Skin epidermis (tissue), 12 donors: ENCODE measurements around the gene PAIP2B.
"Not testable (repeated sequence)": the region's sequence is repeated elsewhere in the genome, so short reads cannot be mapped to it uniquely, and the experiment has no call there.

Experiments used
- H3K27ac ChIP-seq, 21 experiments: fragments of 200-600 bp; sonication (generic) in 11 of 21; one replicate each; pipeline ENCODE4 v1.5.0; 2020; ENCODE audit warnings: mild to moderate bottlenecking in 3 of 21, inconsistent platforms in 2 of 21, moderate library complexity in 2 of 21
- H3K4me3 ChIP-seq, 7 experiments: fragments of 200-600 bp; sonication (generic) in 2 of 7; one replicate each; pipeline ENCODE4 v1.5.0; 2020; ENCODE audit warnings: inconsistent platforms in 2 of 7, mild to moderate bottlenecking in 2 of 7, moderate library complexity in 1 of 7

Gene PAIP2B

GRCh38 chr2:71223767-71224333 lies 3.1 kb downstream of the PAIP2B start:
- Histone ChIP-seq H3K4me3 (no peak overlapping the region), H3K27ac (no peak overlapping the region)

- H3K27ac ChIP-seq = no peak overlapping the region
- H3K4me3 ChIP-seq = no peak overlapping the region
These were observed 6.2 kb downstream of the PAIP2B start for GRCh38 chr2:71220743-71221142.

GRCh38 chr2:71216501-71216900 lies 10.4 kb downstream of the PAIP2B start:
- Histone ChIP-seq H3K4me3 (no peak overlapping the region), H3K27ac (peak overlapping the region in 5 of 21 experiments; percentile 3 to 40 (median 11))

- H3K4me3 ChIP-seq = no peak overlapping the region
- H3K27ac ChIP-seq = peak overlapping the region in 8 of 21 experiments; percentile 3 to 60 (median 38)
These were observed 11.5 kb downstream of the PAIP2B start for GRCh38 chr2:71215447-71215846.

- H3K4me3 ChIP-seq = no peak overlapping the region
- H3K27ac ChIP-seq = no peak overlapping the region
These were observed 14.6 kb downstream of the PAIP2B start for GRCh38 chr2:71212336-71212735.

GRCh38 chr2:71210292-71210691 lies 16.6 kb downstream of the PAIP2B start:
- no peak overlapping the region for H3K4me3 ChIP-seq
- no peak overlapping the region for H3K27ac ChIP-seq

- no peak overlapping the region for H3K4me3 ChIP-seq
- no peak overlapping the region for H3K27ac ChIP-seq
These were observed 18.1 kb downstream of the PAIP2B start for GRCh38 chr2:71208756-71209155.

GRCh38 chr2:71207601-71208000 lies 19.3 kb downstream of the PAIP2B start:
- Histone ChIP-seq H3K27ac (no peak overlapping the region), H3K4me3 (no peak overlapping the region)

- Histone ChIP-seq H3K4me3 (no peak overlapping the region), H3K27ac (no peak overlapping the region)
These were observed 20.6 kb downstream of the PAIP2B start for GRCh38 chr2:71206271-71206670.

GRCh38 chr2:71191570-71191943 lies 35.3 kb downstream of the PAIP2B start:
- no peak overlapping the region for H3K27ac ChIP-seq
- no peak overlapping the region for H3K4me3 ChIP-seq

- no peak overlapping the region for H3K4me3 ChIP-seq
- H3K27ac ChIP-seq = no peak overlapping the region
These were observed 36.0 kb downstream of the PAIP2B start for GRCh38 chr2:71190656-71191569.

- Histone ChIP-seq H3K4me3 (no peak overlapping the region), H3K27ac (no peak overlapping the region)
These were observed 39.3 kb downstream of the PAIP2B start for GRCh38 chr2:71187589-71187988.

GRCh38 chr2:71186973-71187372 lies 39.9 kb downstream of the PAIP2B start:
- no peak overlapping the region for H3K27ac ChIP-seq
- no peak overlapping the region for H3K4me3 ChIP-seq

- not testable (repeated sequence) for H3K4me3 ChIP-seq, H3K27ac ChIP-seq
These were observed 43.4 kb downstream of the PAIP2B start for GRCh38 chr2:71183306-71184115.

- Histone ChIP-seq H3K4me3 (no peak overlapping the region), H3K27ac (no peak overlapping the region)
These were observed 45.6 kb downstream of the PAIP2B start for GRCh38 chr2:71181316-71181715.

GRCh38 chr2:71178836-71179235 lies 48.1 kb downstream of the PAIP2B start:
- not testable (repeated sequence) for H3K27ac ChIP-seq, H3K4me3 ChIP-seq

- H3K4me3 ChIP-seq = no peak overlapping the region
- H3K27ac ChIP-seq = no peak overlapping the region
These were observed 52.7 kb downstream of the PAIP2B start for GRCh38 chr2:71174207-71174606.

GRCh38 chr2:71173096-71173495 lies 53.8 kb downstream of the PAIP2B start:
- H3K27ac ChIP-seq = no peak overlapping the region

GRCh38 chr2:71166812-71167211 lies 60.1 kb downstream of the PAIP2B start:
- no peak overlapping the region for H3K4me3 ChIP-seq

More at GRCh38 chr2:71173096-71173495, 53.8 kb downstream of the PAIP2B start:
- no peak overlapping the region for H3K4me3 ChIP-seq

GRCh38 chr2:71157124-71157793 lies 69.6 kb downstream of the PAIP2B start:
- Histone ChIP-seq H3K27ac (no peak overlapping the region), H3K4me3 (no peak overlapping the region)

More at GRCh38 chr2:71166812-71167211, 60.1 kb downstream of the PAIP2B start:
- H3K27ac ChIP-seq = no peak overlapping the region
